Measurements from ENCODE around the gene NEMP2. TPM values are rescaled to one million over a fixed set of nuclear protein-coding genes. Genes with fewer than 3 reads are reported as not detected.

Gene NEMP2
- total RNA-seq, 2 donors from 2014 or later = 22.3 to 22.9 TPM

DNA sequence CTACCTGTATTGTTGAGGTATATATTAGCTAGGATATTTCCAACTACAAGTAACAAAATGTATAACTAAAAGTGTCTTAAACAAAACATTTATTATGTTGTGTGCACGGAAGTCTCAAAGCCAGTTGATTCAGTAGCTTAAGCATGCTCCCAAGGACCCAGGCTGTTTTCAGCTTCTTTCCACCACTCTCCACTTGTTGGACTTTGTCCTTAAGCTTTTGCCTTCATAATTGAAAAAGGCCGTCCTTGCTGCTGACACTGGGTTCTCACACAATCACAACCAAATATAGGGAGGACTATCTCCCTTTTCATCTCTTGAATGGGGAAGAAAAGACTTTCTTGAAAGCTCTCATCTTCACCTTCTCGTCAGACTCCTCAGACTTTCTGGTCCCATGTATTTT is 12.2 kb upstream of the NEMP2 start:
- ATAC-seq (replicated peaks in 1 of 2) = no peak
- H3K27me3 Mint-ChIP-seq (ENCODE audit: low read depth) = no peaks in the 10 kb centered on the region
- peaks cover 17% of the 10 kb centered on the region for H3K4me1 Mint-ChIP-seq (ENCODE audit: low read depth)
- peaks cover 8 to 15% of the 10 kb centered on the region in 2 donors for H3K36me3 Mint-ChIP-seq (ENCODE audit: insufficient read depth in 2 of 2)
- H3K4me3 Mint-ChIP-seq = no peak overlapping the region
- H3K27ac Mint-ChIP-seq = no peak overlapping the region
- peaks cover 2 to 3% of the 10 kb centered on the region in 2 donors for H3K9me3 Mint-ChIP-seq
- no peak for DNase-seq

DNA sequence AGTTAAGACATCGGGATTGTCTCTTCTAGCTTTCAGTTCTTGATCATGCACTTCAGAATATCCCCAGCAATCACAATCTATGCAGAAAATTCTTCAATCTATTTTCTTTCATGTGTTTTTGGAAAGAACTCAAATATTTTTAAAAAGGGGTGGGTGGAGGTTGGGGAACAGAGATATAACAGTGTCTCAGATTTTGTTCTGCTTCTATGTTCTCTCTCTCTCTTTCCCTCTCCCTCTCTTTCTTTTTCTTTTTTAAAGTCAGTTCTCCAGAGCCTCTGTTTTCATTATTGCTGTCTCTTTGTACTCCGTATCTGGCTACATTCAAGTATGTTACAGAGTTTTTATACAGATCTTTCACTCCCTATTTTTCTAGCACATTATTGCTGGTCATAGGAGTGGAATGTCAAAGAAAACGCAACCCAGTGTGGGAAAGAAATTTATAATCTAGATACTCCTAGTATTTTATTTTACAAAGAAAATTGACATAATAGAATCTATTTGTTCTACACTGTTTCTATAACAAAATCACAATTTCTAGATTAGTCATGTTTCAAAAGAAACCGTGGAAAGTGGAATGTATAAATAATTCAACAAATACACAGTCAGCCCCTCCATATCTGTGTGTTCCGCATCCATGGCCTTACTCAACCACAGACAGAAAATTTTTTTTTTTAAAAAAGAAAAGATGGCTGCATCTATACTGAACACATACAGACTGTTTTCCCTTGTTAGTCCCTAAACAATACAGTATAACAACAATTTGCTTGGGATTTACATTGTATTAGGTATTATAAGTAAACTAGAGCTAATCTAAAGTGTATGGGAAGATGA is 11.2 kb upstream of the NEMP2 start:
- Mint-ChIP-seq H3K9me3 (peaks cover 6 to 8% of the 10 kb centered on the region in 2 donors), H3K27me3 (ENCODE audit: low read depth) (no peaks in the 10 kb centered on the region), H3K4me3 (peak overlapping the region in 1 of 2 donors; percentile 0), H3K4me1 (ENCODE audit: low read depth) (peaks cover 12% of the 10 kb centered on the region), H3K27ac (no peak overlapping the region), H3K36me3 (ENCODE audit: insufficient read depth in 2 of 2) (peaks cover 13 to 24% of the 10 kb centered on the region in 2 donors)
- DNase-seq (no peak), ATAC-seq (replicated peaks in 1 of 2) (no peak)

- DNase-seq (no peak), ATAC-seq (replicated peaks in 1 of 2) (no peak)
- H3K27me3 Mint-ChIP-seq (ENCODE audit: low read depth) = no peaks in the 10 kb centered on the region
- H3K36me3 Mint-ChIP-seq (ENCODE audit: insufficient read depth in 2 of 2) = peaks cover 19 to 30% of the 10 kb centered on the region in 2 donors
- peaks cover 12% of the 10 kb centered on the region for H3K4me1 Mint-ChIP-seq (ENCODE audit: low read depth)
- no peak overlapping the region for H3K27ac Mint-ChIP-seq
- H3K4me3 Mint-ChIP-seq = peak overlapping the region in 1 of 2 donors; percentile 0
- peaks cover 11 to 12% of the 10 kb centered on the region in 2 donors for H3K9me3 Mint-ChIP-seq
Measured at GRCh38 chr2:190545093-190545492, 10.6 kb upstream of the NEMP2 start.

DNA sequence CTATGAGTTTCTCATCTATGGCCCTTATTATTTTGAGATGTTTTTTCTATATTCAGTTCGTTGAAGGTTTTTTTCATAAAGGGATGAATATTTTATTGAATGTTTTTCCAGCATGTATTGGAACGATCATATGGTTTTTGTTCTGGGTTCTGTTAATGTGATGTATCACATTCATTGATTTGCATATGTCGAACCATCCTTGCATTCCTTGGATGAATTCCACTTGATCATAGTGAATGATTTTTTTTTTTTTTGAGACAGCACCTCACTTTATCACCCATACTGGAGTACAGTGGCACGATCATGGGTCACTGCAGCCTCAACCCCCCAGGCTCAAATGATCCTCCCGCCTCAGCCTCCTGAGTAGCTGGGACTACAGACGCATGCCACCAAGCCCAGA is 5.5 kb upstream of the NEMP2 start:
- H3K27ac Mint-ChIP-seq = no peak overlapping the region
- peaks cover 46 to 65% of the 10 kb centered on the region in 2 donors for H3K36me3 Mint-ChIP-seq (ENCODE audit: insufficient read depth in 2 of 2)
- ATAC-seq (replicated peaks in 1 of 2) (no peak), DNase-seq (no peak)
- H3K27me3 Mint-ChIP-seq (ENCODE audit: low read depth) = no peaks in the 10 kb centered on the region
- no peak overlapping the region for H3K4me3 Mint-ChIP-seq
- peaks cover 13% of the 10 kb centered on the region for H3K4me1 Mint-ChIP-seq (ENCODE audit: low read depth)
- peaks cover 29 to 32% of the 10 kb centered on the region in 2 donors for H3K9me3 Mint-ChIP-seq

DNA sequence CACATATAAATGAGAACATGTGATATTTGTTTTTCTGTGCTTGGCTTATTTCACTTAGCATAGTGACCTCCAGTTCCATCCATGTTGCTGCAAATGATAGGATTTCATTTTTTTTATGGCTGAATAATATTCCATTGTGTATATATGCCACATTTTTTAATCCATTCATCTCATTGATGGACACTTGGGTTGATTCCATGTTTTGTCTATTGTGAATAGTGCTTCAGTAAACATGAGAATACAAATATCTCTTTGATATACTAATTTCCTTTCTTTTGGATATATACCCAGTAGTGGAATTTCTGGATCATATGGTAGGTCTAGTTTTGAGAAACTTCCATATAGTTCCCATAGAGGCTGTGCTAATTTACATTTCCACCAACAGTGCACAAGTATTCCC is 3.7 kb upstream of the NEMP2 start:
- no peak for ATAC-seq (replicated peaks in 1 of 2)
- Mint-ChIP-seq H3K27me3 (ENCODE audit: low read depth) (no peaks in the 10 kb centered on the region), H3K9me3 (peaks cover 29 to 32% of the 10 kb centered on the region in 2 donors), H3K27ac (no peak overlapping the region), H3K4me3 (no peak overlapping the region), H3K36me3 (ENCODE audit: insufficient read depth in 2 of 2) (peaks cover 48 to 75% of the 10 kb centered on the region in 2 donors), H3K4me1 (ENCODE audit: low read depth) (peaks cover 21% of the 10 kb centered on the region)
- no peak for DNase-seq

DNA sequence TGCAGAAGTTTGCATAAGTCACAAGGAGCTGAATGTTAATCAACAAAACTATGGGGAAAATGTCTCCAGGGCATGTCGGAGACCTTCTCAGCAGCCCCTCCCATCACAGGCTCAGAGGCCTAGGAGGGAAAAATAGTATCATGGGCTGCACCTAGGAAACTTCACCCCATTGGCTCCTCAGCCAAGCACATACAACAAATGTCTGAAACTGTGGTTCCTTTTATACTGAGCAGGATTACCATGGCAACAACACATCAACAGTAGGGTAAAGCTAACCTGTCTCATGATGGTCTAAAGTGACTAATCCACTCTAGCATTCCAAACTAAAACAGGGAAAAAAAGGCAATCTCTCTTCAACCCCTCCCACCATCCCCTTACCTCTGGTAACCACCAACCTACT is 3.2 kb upstream of the NEMP2 start:
- H3K27me3 Mint-ChIP-seq (ENCODE audit: low read depth) = no peaks in the 10 kb centered on the region
- H3K9me3 Mint-ChIP-seq = peaks cover 29 to 32% of the 10 kb centered on the region in 2 donors
- ATAC-seq (replicated peaks in 1 of 2) (no peak), DNase-seq (no peak)
- no peak overlapping the region for H3K27ac Mint-ChIP-seq
- no peak overlapping the region for H3K4me3 Mint-ChIP-seq
- H3K36me3 Mint-ChIP-seq (ENCODE audit: insufficient read depth in 2 of 2) = peaks cover 44 to 74% of the 10 kb centered on the region in 2 donors
- H3K4me1 Mint-ChIP-seq (ENCODE audit: low read depth) = peaks cover 26% of the 10 kb centered on the region

GRCh38 chr2:190535586-190535985 is 1.1 kb upstream of the NEMP2 start:
- ATAC-seq (replicated peaks in 1 of 2) = no peak
- H3K36me3 Mint-ChIP-seq (ENCODE audit: insufficient read depth in 2 of 2) = peaks cover 33 to 53% of the 10 kb centered on the region in 2 donors

DNA sequence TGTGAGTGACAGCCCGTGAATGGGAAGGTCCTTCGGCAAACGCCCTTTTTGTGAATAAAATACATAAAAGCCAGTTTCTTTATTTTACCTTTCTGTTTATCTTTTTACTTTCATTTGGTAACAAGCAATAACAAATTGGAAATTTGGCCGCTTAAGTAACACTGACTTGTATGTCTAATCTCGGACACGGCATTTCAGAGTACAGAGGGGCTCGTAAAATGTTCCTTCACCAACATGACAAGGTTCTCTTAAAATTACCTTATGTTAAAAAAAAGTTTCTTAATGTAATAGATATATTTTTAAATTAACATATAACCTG is 558 bp upstream of the NEMP2 start:
- H3K36me3 Mint-ChIP-seq (ENCODE audit: insufficient read depth in 2 of 2) = peaks cover 28 to 48% of the 10 kb centered on the region in 2 donors
- peak overlapping the region; percentile 95 to 97 for H3K4me3 Mint-ChIP-seq
- ATAC-seq (replicated peaks in 1 of 2) (no peak), DNase-seq (no peak)
- no peaks in the 10 kb centered on the region for H3K27me3 Mint-ChIP-seq (ENCODE audit: low read depth)
- peaks cover 18 to 20% of the 10 kb centered on the region in 2 donors for H3K9me3 Mint-ChIP-seq
- peak overlapping the region; percentile 90 for H3K27ac Mint-ChIP-seq
- H3K4me1 Mint-ChIP-seq (ENCODE audit: low read depth) = peaks cover 51% of the 10 kb centered on the region

More at GRCh38 chr2:190535586-190535985, 1.1 kb upstream of the NEMP2 start:
- H3K27me3 Mint-ChIP-seq (ENCODE audit: low read depth) = no peaks in the 10 kb centered on the region
- H3K9me3 Mint-ChIP-seq = peaks cover 21 to 22% of the 10 kb centered on the region in 2 donors
- H3K4me1 Mint-ChIP-seq (ENCODE audit: low read depth) = peaks cover 46% of the 10 kb centered on the region
- peak overlapping the region; percentile 95 to 97 for H3K4me3 Mint-ChIP-seq
- DNase-seq = no peak
- peak overlapping the region; percentile 89 for H3K27ac Mint-ChIP-seq

DNA sequence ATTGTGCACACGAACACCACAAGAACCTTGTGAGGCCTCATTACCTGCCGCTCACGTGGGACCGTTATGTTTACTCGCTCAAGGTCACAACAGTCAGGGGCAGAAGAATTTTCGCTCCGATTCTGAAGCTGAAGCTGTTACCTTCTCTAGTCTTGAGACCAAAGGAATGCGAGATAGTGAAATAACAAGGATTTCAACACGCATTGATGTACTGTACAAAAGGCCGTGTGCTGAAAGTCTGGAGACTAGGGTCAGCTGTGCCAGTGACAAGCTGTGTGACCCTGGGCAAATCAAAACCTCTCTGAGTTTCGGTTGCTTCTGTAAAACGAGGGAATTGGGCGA is 583 bp downstream of the NEMP2 start:
- Mint-ChIP-seq H3K4me1 (ENCODE audit: low read depth) (peaks cover 63% of the 10 kb centered on the region), H3K27ac (peak overlapping the region; percentile 99), H3K27me3 (ENCODE audit: low read depth) (no peaks in the 10 kb centered on the region), H3K4me3 (peak overlapping the region; percentile 95 to 97), H3K36me3 (ENCODE audit: insufficient read depth in 2 of 2) (peaks cover 22 to 38% of the 10 kb centered on the region in 2 donors), H3K9me3 (peaks cover 13% of the 10 kb centered on the region in 2 donors)
- peak; percentile 62 to 68 for DNase-seq
- peak; percentile 46 to 48 for ATAC-seq (replicated peaks in 1 of 2)

DNA sequence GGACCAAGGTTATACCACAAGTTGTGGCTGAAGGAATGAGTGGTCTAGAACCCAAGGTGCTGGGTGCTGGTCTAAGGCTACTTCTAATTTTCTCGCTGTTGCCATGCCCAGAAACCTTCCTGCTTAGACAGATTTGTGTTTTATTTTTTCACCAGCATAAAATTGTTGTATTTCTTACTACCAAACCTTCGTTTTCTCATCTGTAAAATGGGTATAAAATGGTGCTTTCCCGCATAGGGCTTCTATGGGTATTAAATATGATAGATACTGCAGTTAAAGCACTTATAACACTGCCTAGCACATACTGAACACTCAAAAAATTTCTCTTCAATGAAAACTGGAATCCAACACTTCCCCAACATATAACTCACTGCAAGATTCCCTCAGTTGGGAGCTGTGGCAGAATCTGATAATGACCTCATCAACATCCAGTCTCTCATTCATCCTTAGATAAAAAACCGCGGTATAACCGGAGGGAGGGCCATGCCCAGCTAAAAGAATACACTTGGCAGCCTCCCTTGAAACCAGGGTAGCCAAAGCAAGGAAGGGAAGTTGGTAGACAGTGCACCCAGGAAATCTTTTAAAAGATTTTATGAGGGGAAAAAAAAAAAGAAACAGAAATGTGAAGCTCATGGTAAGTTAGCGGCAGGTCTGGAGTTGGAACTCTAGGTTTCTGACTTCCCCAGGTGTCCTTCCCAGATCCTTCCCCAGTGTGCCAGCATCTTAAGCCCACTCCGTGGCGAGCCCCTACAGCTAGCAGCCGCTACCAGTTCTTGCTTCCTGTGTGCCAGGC is 1.2 kb downstream of the NEMP2 start:
- peaks cover 17 to 33% of the 10 kb centered on the region in 2 donors for H3K36me3 Mint-ChIP-seq (ENCODE audit: insufficient read depth in 2 of 2)
- H3K4me1 Mint-ChIP-seq (ENCODE audit: low read depth) = peaks cover 67% of the 10 kb centered on the region
- ATAC-seq (replicated peaks in 1 of 2) (no peak), DNase-seq (no peak)
- peak overlapping the region; percentile 95 to 97 for H3K4me3 Mint-ChIP-seq
- H3K9me3 Mint-ChIP-seq = peaks cover 7% of the 10 kb centered on the region in 2 donors
- H3K27ac Mint-ChIP-seq = peak overlapping the region; percentile 99
- no peaks in the 10 kb centered on the region for H3K27me3 Mint-ChIP-seq (ENCODE audit: low read depth)

DNA sequence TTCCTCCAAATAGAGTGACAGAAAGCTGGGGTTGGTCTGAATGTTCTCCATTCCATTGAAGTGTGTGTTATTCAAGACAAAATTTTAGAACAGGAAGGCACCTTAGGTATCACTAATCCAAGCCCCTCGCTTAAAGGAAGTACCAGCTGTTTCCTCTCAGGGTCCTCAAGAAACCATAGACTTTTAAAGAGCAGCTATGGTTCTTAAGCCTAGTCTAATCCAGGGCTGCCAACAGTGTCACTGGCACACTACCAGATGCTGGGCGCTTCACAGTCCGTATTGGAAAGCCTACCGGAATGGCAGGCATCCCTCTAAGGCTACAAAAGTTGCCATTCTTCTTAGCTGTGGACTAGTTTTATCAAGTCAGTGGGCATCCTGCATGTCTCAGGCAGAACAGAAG is 1.9 kb downstream of the NEMP2 start:
- ATAC-seq (replicated peaks in 1 of 2) (no peak), DNase-seq (no peak)
- H3K27ac Mint-ChIP-seq = peak overlapping the region; percentile 99
- peak overlapping the region; percentile 95 to 97 for H3K4me3 Mint-ChIP-seq
- peaks cover 67% of the 10 kb centered on the region for H3K4me1 Mint-ChIP-seq (ENCODE audit: low read depth)
- peaks cover 5 to 6% of the 10 kb centered on the region in 2 donors for H3K9me3 Mint-ChIP-seq
- no peaks in the 10 kb centered on the region for H3K27me3 Mint-ChIP-seq (ENCODE audit: low read depth)
- H3K36me3 Mint-ChIP-seq (ENCODE audit: insufficient read depth in 2 of 2) = peaks cover 12 to 29% of the 10 kb centered on the region in 2 donors

GRCh38 chr2:190530248-190530900 is 4.1 kb downstream of the NEMP2 start:
- peaks cover 66% of the 10 kb centered on the region for H3K4me1 Mint-ChIP-seq (ENCODE audit: low read depth)
- no peak for DNase-seq
- H3K27me3 Mint-ChIP-seq (ENCODE audit: low read depth) = no peaks in the 10 kb centered on the region
- peak overlapping the region; percentile 23 to 29 for H3K4me3 Mint-ChIP-seq
- peaks cover 1 to 10% of the 10 kb centered on the region in 2 donors for H3K36me3 Mint-ChIP-seq (ENCODE audit: insufficient read depth in 2 of 2)
- peaks cover 0 to under 1% of the 10 kb centered on the region in 2 donors for H3K9me3 Mint-ChIP-seq
- ATAC-seq (replicated peaks in 1 of 2) = no peak
- peak overlapping the region; percentile 64 for H3K27ac Mint-ChIP-seq
